NCI-H1694 treated with DMSO at 0.1 percent for 48 hours (cell line): ENCODE data around the gene MYO19.
"Not testable (repeated sequence)": the region's sequence is repeated elsewhere in the genome, so short reads cannot be mapped to it uniquely, and the experiment has no call there.

ENCODE experiments used
- DNase-seq: peaks from one replicate; lab custom pipeline; 2025; lab: John Stamatoyannopoulos, UW

Gene MYO19

GRCh38 chr17:36464765-36465088 is 69.9 kb downstream of the MYO19 start:
- DNase-seq: no peak

- no peak for DNase-seq
Observed at GRCh38 chr17:36463916-36464764, 70.5 kb downstream of the MYO19 start.

GRCh38 chr17:36461330-36462110 is 73.1 kb downstream of the MYO19 start:
- DNase-seq: no peak

GRCh38 chr17:36460265-36460937 is 74.3 kb downstream of the MYO19 start:
- DNase-seq: no peak

- DNase-seq: no peak
Observed at GRCh38 chr17:36459601-36460000, 75.1 kb downstream of the MYO19 start.

GRCh38 chr17:36459045-36459444 is 75.6 kb downstream of the MYO19 start:
- no peak for DNase-seq

- not testable (repeated sequence) for DNase-seq
Observed at GRCh38 chr17:36457701-36458100, 77.0 kb downstream of the MYO19 start.

- DNase-seq: not testable (repeated sequence)
Observed at GRCh38 chr17:36452888-36453287, 81.8 kb downstream of the MYO19 start.

- DNase-seq: not testable (repeated sequence)
Observed at GRCh38 chr17:36449997-36450396, 84.7 kb downstream of the MYO19 start.
